ENCODE measurements around the gene NTHL1.

- no peak for TF ChIP-seq CTCF (IDR thresholded peaks at IDR 0.05)
- TF ChIP-seq POLR2A (IDR thresholded peaks at IDR 0.05): no peak
Observed at GRCh38 chr16:2001456-2002355, 45.9 kb downstream of the NTHL1 start.
